ENCODE measurements around the gene MIAT. TPM values are rescaled to one million over a fixed set of nuclear protein-coding genes. Genes with fewer than 3 reads are reported as not detected.

Gene MIAT
- total RNA-seq, 1 donor = 1.3 TPM

- H3K4me3 ChIP-seq (ENCODE audit: low read depth, low read length) = no peak overlapping the region
- TF ChIP-seq CTCF (IDR thresholded peaks at IDR 0.05; ENCODE audit: insufficient read depth, low read depth, low read length) = no peak
- peak; percentile 55 for DNase-seq (ENCODE audit: low read depth)
Observed at GRCh38 chr22:26632422-26633155, 24.8 kb upstream of the MIAT start.

GRCh38 chr22:26634189-26634588, 23.2 kb upstream of the MIAT start:
- no peak overlapping the region for H3K4me3 ChIP-seq (ENCODE audit: low read depth, low read length)
- DNase-seq (ENCODE audit: low read depth) = no peak
- no peak for TF ChIP-seq CTCF (IDR thresholded peaks at IDR 0.05; ENCODE audit: insufficient read depth, low read depth, low read length)

- no peak for DNase-seq (ENCODE audit: low read depth)
- no peak for TF ChIP-seq CTCF (IDR thresholded peaks at IDR 0.05; ENCODE audit: insufficient read depth, low read depth, low read length)
- H3K4me3 ChIP-seq (ENCODE audit: low read depth, low read length) = no peak overlapping the region
Observed at GRCh38 chr22:26635117-26635516, 22.3 kb upstream of the MIAT start.

- TF ChIP-seq CTCF (IDR thresholded peaks at IDR 0.05; ENCODE audit: insufficient read depth, low read depth, low read length) = no peak
- DNase-seq (ENCODE audit: low read depth) = no peak
- no peak overlapping the region for H3K4me3 ChIP-seq (ENCODE audit: low read depth, low read length)
Observed at GRCh38 chr22:26636296-26636695, 21.1 kb upstream of the MIAT start.

GRCh38 chr22:26642465-26643417, 14.6 kb upstream of the MIAT start:
- peak; percentile 13 for TF ChIP-seq CTCF (IDR thresholded peaks at IDR 0.05; ENCODE audit: insufficient read depth, low read depth, low read length)
- H3K4me3 ChIP-seq (ENCODE audit: low read depth, low read length) = no peak overlapping the region
- no peak for DNase-seq (ENCODE audit: low read depth)

GRCh38 chr22:26643418-26644100, 13.8 kb upstream of the MIAT start:
- H3K4me3 ChIP-seq (ENCODE audit: low read depth, low read length) = no peak overlapping the region
- TF ChIP-seq CTCF (IDR thresholded peaks at IDR 0.05; ENCODE audit: insufficient read depth, low read depth, low read length) = no peak
- DNase-seq (ENCODE audit: low read depth) = no peak

All from fibroblast of villous mesenchyme (primary cell).